A549 (cell line): ENCODE data around the gene PCNX2.

Source experiments
- BHLHE40 ChIP-seq: IDR thresholded peaks from 2 replicates; pipeline ENCODE4 v1.6.1; 2012; ENCODE audit warnings: low read depth, low read length, inconsistent platforms
- CBX2 ChIP-seq: fragments of 200-600 bp; sonication (generic); IDR thresholded peaks from 2 replicates; pipeline ENCODE4 v1.6.1; 2016; ENCODE audit warnings: low read depth, mild to moderate bottlenecking, borderline replicate concordance
- CTCF ChIP-seq: fragments of >200 bp; sonication (Bioruptor Twin); formaldehyde crosslinking; IDR thresholded peaks from 3 replicates; pipeline ENCODE4 v1.5.1; 2016
- ELK1 ChIP-seq: fragments of 150-350 bp; IDR thresholded peaks from 2 replicates; pipeline ENCODE4 v1.6.1; 2014; ENCODE audit warnings: low read depth, mild to moderate bottlenecking, low read length
- ESRRA ChIP-seq: fragments of 150-350 bp; IDR thresholded peaks from 2 replicates; pipeline ENCODE4 v1.6.1; 2014; ENCODE audit warnings: mild to moderate bottlenecking, low read length, borderline replicate concordance
- POLR2A ChIP-seq: IDR thresholded peaks from 2 replicates; pipeline ENCODE4 v1.6.1; 2012; ENCODE audit warnings: mild to moderate bottlenecking, low read length
- RNF2 ChIP-seq: fragments of 200-600 bp; sonication (generic); IDR thresholded peaks from 2 replicates; pipeline ENCODE4 v1.6.1; 2016; ENCODE audit warnings: low read depth, mild to moderate bottlenecking, antibody characterized with exemption, moderate library complexity, borderline replicate concordance
- USF2 ChIP-seq: fragments of 450-650 bp; IDR thresholded peaks from 2 replicates; pipeline ENCODE4 v1.6.1; 2014; ENCODE audit warnings: antibody characterized with exemption

GRCh38 chr1:233102341-233102740 is 193.2 kb downstream of the PCNX2 start:
- TF ChIP-seq BHLHE40 (no peak), ESRRA (no peak), CTCF (no peak), POLR2A (no peak), USF2 (no peak), RNF2 (no peak), CBX2 (no peak), ELK1 (no peak)
